ENCODE data around the gene POLR2C. TPM values are rescaled to one million over a fixed set of nuclear protein-coding genes. Genes with fewer than 3 reads are reported as not detected.

The POLR2C gene
- total RNA-seq, 6 donors from 2014 or later: 70.6 to 210 (median 112) TPM

DNA sequence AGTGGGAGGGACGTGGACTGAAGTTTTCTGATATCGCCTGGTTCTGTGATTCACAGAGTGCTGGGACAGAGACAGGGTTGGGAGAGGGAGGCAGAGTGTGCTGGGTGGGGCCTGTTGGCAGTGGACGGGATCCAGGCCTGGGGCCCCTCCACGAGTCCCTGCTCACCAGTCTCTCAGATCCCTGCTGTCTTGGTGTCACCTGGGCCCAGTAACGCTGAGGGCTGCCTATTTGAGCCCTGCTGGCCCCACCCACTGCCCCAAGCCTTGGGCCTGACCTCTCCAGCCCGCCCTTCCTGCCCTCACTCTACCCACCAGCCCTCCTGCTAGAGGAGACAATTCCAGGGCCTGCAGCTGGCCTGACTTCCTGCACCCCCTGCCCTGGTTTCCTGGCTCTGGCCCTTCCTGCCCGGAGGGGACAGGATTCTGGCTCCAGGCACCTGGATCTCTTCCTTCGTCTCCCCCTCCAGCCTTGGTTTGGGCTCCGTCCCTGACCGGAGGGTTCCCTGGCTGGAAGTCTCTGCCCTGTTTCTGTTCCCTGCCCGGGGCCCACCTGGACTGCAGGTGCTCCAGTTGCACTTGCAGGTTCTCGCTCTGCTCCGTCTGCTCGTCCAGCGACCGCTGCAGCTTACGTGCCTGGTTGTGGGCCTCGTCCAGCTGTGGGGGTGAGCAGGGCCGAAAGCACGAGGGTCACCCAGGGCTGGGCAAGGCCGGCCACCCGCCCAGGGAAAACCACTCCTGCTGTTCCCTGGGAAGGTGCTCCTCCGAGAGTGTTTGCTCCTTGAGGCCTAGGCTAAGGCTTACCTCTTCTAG, 52.5 kb downstream of the POLR2C start:
- ATAC-seq (ENCODE audit: low FRiP score in 2 of 2) (peak in 1 of 2 donors; percentile 2), DNase-seq (peak; percentile 35 to 76)
- H3K9me3 ChIP-seq: no peaks in the 10 kb centered on the region
- H3K4me3 ChIP-seq: no peak overlapping the region
- peak overlapping the region in 3 of 4 donors; percentile 28 to 67 (median 66) for H3K27ac ChIP-seq
- TF ChIP-seq, protein P1, sequence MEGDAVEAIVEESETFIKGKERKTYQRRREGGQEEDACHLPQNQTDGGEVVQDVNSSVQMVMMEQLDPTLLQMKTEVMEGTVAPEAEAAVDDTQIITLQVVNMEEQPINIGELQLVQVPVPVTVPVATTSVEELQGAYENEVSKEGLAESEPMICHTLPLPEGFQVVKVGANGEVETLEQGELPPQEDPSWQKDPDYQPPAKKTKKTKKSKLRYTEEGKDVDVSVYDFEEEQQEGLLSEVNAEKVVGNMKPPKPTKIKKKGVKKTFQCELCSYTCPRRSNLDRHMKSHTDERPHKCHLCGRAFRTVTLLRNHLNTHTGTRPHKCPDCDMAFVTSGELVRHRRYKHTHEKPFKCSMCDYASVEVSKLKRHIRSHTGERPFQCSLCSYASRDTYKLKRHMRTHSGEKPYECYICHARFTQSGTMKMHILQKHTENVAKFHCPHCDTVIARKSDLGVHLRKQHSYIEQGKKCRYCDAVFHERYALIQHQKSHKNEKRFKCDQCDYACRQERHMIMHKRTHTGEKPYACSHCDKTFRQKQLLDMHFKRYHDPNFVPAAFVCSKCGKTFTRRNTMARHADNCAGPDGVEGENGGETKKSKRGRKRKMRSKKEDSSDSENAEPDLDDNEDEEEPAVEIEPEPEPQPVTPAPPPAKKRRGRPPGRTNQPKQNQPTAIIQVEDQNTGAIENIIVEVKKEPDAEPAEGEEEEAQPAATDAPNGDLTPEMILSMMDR (IDR thresholded peaks at IDR 0.05): no peak
- TF ChIP-seq POLR2A (IDR thresholded peaks at IDR 0.05): no peak
- no peak for TF ChIP-seq EP300 (IDR thresholded peaks at IDR 0.05)
- no peak for TF ChIP-seq POLR2AphosphoS5 (IDR thresholded peaks at IDR 0.05)
- H3K27me3 ChIP-seq: no peaks in the 10 kb centered on the region
- H3K4me1 ChIP-seq: peaks cover 20 to 28% (median 22%) of the 10 kb centered on the region in 4 donors
- peaks cover 0 to 29% (median 10%) of the 10 kb centered on the region in 4 donors for H3K36me3 ChIP-seq
- WGBS, 2 donors: 68 to 69% methylated on average over 17 to 22 of the region's 23 CpGs

- DNase-seq (no peak), ATAC-seq (ENCODE audit: low FRiP score in 2 of 2) (no peak)
- peaks cover 16 to 28% (median 23%) of the 10 kb centered on the region in 4 donors for H3K4me1 ChIP-seq
- peaks cover 0 to 29% (median 10%) of the 10 kb centered on the region in 4 donors for H3K36me3 ChIP-seq
- no peak overlapping the region for H3K4me3 ChIP-seq
- no peak for TF ChIP-seq POLR2AphosphoS5 (IDR thresholded peaks at IDR 0.05)
- TF ChIP-seq EP300 (IDR thresholded peaks at IDR 0.05): no peak
- no peak for TF ChIP-seq POLR2A (IDR thresholded peaks at IDR 0.05)
- TF ChIP-seq, protein P1 (IDR thresholded peaks at IDR 0.05): no peak
- H3K9me3 ChIP-seq: no peaks in the 10 kb centered on the region
- H3K27me3 ChIP-seq: no peaks in the 10 kb centered on the region
- H3K27ac ChIP-seq: no peak overlapping the region
- 86 to 92% methylated on average over 10 of the region's 10 CpGs for WGBS, 2 donors
Observed at GRCh38 chr16:57516176-57516725, 53.8 kb downstream of the POLR2C start.

DNA sequence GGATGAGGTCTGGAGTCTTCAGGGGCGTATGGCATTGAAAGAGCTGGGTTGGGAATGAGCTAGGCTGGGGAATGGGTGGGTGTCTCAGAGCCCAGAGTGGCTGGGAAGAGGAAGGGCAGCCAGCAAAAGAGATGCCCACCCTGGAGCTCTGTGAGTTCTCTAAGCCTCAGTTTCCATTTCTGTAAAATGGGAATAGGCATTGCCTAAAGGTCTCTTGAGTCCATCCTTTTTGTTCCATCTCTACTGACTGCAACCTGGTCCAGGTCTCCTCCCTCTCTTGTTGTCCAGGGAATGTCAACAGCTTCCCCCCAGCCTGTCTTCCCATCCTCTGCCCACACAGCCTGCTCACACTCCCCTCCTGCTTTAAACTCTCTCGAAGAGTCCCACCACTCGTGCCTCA, 54.3 kb downstream of the POLR2C start:
- peaks cover 16 to 28% (median 23%) of the 10 kb centered on the region in 4 donors for H3K4me1 ChIP-seq
- DNase-seq: no peak
- H3K9me3 ChIP-seq: no peaks in the 10 kb centered on the region
- H3K27ac ChIP-seq: no peak overlapping the region
- WGBS, 2 donors: 94 to 98% methylated on average over 3 of the region's 3 CpGs
- no peaks in the 10 kb centered on the region for H3K27me3 ChIP-seq
- TF ChIP-seq POLR2A (IDR thresholded peaks at IDR 0.05): no peak
- peaks cover 0 to 29% (median 10%) of the 10 kb centered on the region in 4 donors for H3K36me3 ChIP-seq
- H3K4me3 ChIP-seq: no peak overlapping the region
- no peak for ATAC-seq (ENCODE audit: low FRiP score in 2 of 2)

DNA sequence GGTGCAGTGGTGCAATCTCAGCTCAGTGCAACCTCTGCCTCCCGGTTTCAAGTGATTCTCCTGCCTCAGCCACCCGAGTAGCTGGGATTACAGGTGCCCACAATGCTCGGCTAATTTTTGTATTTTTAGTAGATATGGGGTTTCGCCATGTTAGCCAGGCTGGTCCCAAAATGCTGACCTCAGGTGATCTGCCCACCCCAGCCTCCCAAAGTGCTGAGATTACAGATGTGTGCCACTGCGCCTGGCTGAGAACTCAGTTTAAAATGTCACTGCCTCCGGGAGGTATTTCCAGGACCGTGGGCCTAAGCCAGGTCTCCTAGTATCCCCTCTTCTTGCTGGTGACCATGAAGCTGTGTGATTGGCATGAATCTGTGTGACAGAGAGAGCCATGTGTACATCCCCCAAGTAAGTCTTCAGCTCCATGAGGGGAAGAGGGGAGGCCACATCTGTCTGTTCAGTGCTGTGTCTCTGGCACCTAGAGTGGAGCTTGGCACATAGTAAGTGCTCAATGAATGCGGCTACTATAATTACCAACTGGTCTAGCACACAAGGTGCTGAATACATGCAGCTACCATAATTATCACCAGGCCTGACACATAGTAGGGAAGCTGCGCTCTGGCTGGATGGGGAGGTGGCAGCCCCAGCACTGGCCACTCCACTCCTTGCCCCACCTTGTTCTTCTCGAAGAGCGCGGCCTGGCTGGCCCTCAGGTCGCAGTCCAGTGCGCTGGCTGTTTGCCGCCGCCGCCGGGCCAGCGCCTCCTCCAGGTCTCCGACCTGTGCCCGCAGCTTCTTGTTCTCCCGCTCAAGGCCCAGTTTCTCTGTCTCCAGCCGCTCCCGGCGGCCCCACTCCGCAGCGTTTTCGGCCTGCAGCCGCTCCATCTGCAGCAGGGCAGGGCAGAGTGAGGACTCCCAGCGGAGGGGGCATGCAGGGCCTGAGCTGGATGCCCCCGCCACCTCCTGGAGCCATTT, 55.2 kb downstream of the POLR2C start:
- H3K4me1 ChIP-seq: peaks cover 16 to 26% (median 23%) of the 10 kb centered on the region in 4 donors
- no peak overlapping the region for H3K27ac ChIP-seq
- TF ChIP-seq POLR2A (IDR thresholded peaks at IDR 0.05) (no peak), POLR2AphosphoS5 (IDR thresholded peaks at IDR 0.05) (no peak), EP300 (IDR thresholded peaks at IDR 0.05) (no peak)
- TF ChIP-seq, protein P1 (IDR thresholded peaks at IDR 0.05): no peak
- no peak overlapping the region for H3K4me3 ChIP-seq
- no peaks in the 10 kb centered on the region for H3K9me3 ChIP-seq
- no peak for DNase-seq
- H3K27me3 ChIP-seq: no peaks in the 10 kb centered on the region
- 94 to 95% methylated on average over 30 to 31 of the region's 31 CpGs for WGBS, 2 donors
- no peak for ATAC-seq (ENCODE audit: low FRiP score in 2 of 2)
- peaks cover 0 to 21% (median 10%) of the 10 kb centered on the region in 4 donors for H3K36me3 ChIP-seq

Data from upper lobe of left lung (tissue), 6 donors.